K562 (cell line): ENCODE measurements around the gene USP17L5. TPM values are rescaled to one million over a fixed set of nuclear protein-coding genes. Genes with fewer than 3 reads are reported as not detected.
"Not testable (repeated sequence)": the region's sequence is repeated elsewhere in the genome, so short reads cannot be mapped to it uniquely, and the experiment has no call there.

ENCODE experiments used
- ATAC-seq: fragments of 200-7000 bp; cut with Tn5 transposase; 3 replicates; pipeline ENCODE4 v1.9.1; 2020; ENCODE audit warnings: moderate library complexity
- BruUV-seq: library from RNA; stranded (reverse); fragments of 400-500 nt; replicated peaks from 2 replicates; lab custom pipeline; 2021; lab: Mats Ljungman, UMichigan
- CTCF ChIA-PET: fragments of 300-600 bp; formaldehyde crosslinking; extraction: SDS; loops from one replicate; lab custom pipeline; 2021; ENCODE audit warnings: low intra/inter-chr PET ratio; lab: Yijun Ruan, JAX
- POLR2A ChIA-PET: fragments of 300-600, 350-650 bp; sonication (Branson Sonifier 250); formaldehyde crosslinking; extraction: SDS; loops from one replicate; lab custom pipeline; 2021; ENCODE audit warnings: antibody characterized with exemption, inconsistent platforms; lab: Yijun Ruan, JAX
- DNase-seq, 4 experiments: peaks; one replicate each; pipeline versions ENCODE4 v3.0.0 to v3.0.0-alpha.2; 2011 to 2018; ENCODE audit warnings: low spot score in 3 of 4, mixed read lengths in 3 of 4; ENCODE audit errors: extremely low read depth in 1 of 4
- FAIRE-seq: peaks from 2 replicates; lab custom pipeline; 2011; peaks lifted over from hg19 to GRCh38; lab: Jason Lieb, UNC
- H2AFZ ChIP-seq: 2 replicates; pipeline ENCODE4 v1.6.0; 2011; ENCODE audit warnings: low read depth, low read length, control low read depth, inconsistent platforms
- H3K27ac ChIP-seq: fragments of 200-600 bp; 3 replicates; pipeline ENCODE4 v1.8.0; 2011; ENCODE audit warnings: low read depth, mild to moderate bottlenecking, control low read depth, inconsistent platforms, low read length, moderate library complexity, mixed read lengths; ENCODE audit errors: extremely low read depth
- H3K27me3 ChIP-seq, 2 experiments: fragments of 300-600 bp in 1 of 2; 2 replicates in 1 of 2; 3 replicates in 1 of 2; pipeline versions ENCODE4 v1.6.0 to v1.8.0; 2011; ENCODE audit warnings: inconsistent platforms in 2 of 2, low read length in 2 of 2, mild to moderate bottlenecking in 1 of 2, mixed read lengths in 1 of 2, moderate library complexity in 1 of 2; ENCODE audit not compliant: control insufficient read depth in 2 of 2, insufficient read depth in 2 of 2
- H3K36me3 ChIP-seq: fragments of 300-600 bp; 3 replicates; pipeline ENCODE4 v1.8.0; 2011; ENCODE audit warnings: mild to moderate bottlenecking, low read length, inconsistent platforms; ENCODE audit not compliant: control insufficient read depth, insufficient read depth
- H3K4me1 ChIP-seq, 2 experiments: fragments of 200-600 bp in 1 of 2; replicated peaks in 1 of 2; 2 replicates in 1 of 2; 3 replicates in 1 of 2; pipeline versions ENCODE4 v1.5.1 to v1.8.0; 2011; ENCODE audit warnings: inconsistent platforms in 2 of 2, low read length in 2 of 2, mild to moderate bottlenecking in 1 of 2, mixed read lengths in 1 of 2, moderate library complexity in 1 of 2; ENCODE audit not compliant: control insufficient read depth in 2 of 2, insufficient read depth in 2 of 2
- H3K4me2 ChIP-seq: 2 replicates; pipeline ENCODE4 v1.6.1; 2011; ENCODE audit warnings: low read length, control low read depth, inconsistent platforms, mixed read lengths; ENCODE audit not compliant: insufficient read depth
- H3K4me3 ChIP-seq: fragments of 200-600 bp; sonication (generic), shearing (Covaris generic); 2 replicates; pipeline ENCODE4 v1.5.1; 2016; ENCODE audit warnings: control low read depth, inconsistent platforms
- H3K79me2 ChIP-seq: fragments of 200-600 bp; 3 replicates; pipeline ENCODE4 v1.8.0; 2011; ENCODE audit warnings: low read length, inconsistent platforms; ENCODE audit not compliant: control insufficient read depth, insufficient read depth
- H3K9ac ChIP-seq, 2 experiments: 2 replicates each; pipeline versions ENCODE4 v1.6.0 to v1.6.1; 2011; ENCODE audit warnings: low read depth in 2 of 2, low read length in 2 of 2, control low read depth in 1 of 2, inconsistent platforms in 1 of 2, mild to moderate bottlenecking in 1 of 2, mixed read lengths in 1 of 2; ENCODE audit not compliant: insufficient read depth in 1 of 2
- H3K9me1 ChIP-seq: one replicate; pipeline ENCODE4 v1.6.0; 2011; ENCODE audit warnings: inconsistent platforms, mild to moderate bottlenecking, low read length, moderate library complexity; ENCODE audit not compliant: control insufficient read depth, insufficient read depth
- H3K9me3 ChIP-seq: replicated peaks from 2 replicates; pipeline ENCODE4 v1.5.1; 2011; ENCODE audit warnings: low read depth, low read length, inconsistent platforms; ENCODE audit not compliant: control insufficient read depth, insufficient read depth
- H4K20me1 ChIP-seq: replicated peaks from 2 replicates; pipeline ENCODE4 v1.6.1; 2011; ENCODE audit warnings: low read length, inconsistent platforms, mixed read lengths; ENCODE audit not compliant: control insufficient read depth, insufficient read depth
- NRF1 ChIP-seq, 2 experiments: fragments of 450-650 bp; IDR thresholded peaks in 1 of 2; conservative IDR thresholded peaks in 1 of 2; 2 replicates each; pipeline ENCODE4 v1.6.1; 2014; ENCODE audit warnings: mild to moderate bottlenecking in 2 of 2
- RAD21 ChIP-seq, 2 experiments: fragments of 250-450 bp in 1 of 2; fragments of 450-650 bp in 1 of 2; sonication (Bioruptor Pico) in 1 of 2; formaldehyde crosslinking in 1 of 2; IDR thresholded peaks in 1 of 2; conservative IDR thresholded peaks in 1 of 2; 2 replicates each; pipeline versions ENCODE4 v1.4.0 to v1.8.0; 2020 to 2022; ENCODE audit warnings: mild to moderate bottlenecking in 2 of 2, moderate library complexity in 1 of 2
- REST ChIP-seq, 2 experiments: fragments of 450-650 bp; formaldehyde crosslinking in 1 of 2; IDR thresholded peaks; 2 replicates each; pipeline versions ENCODE4 v1.4.0 to v1.6.1; 2014 to 2020; ENCODE audit warnings: mild to moderate bottlenecking in 2 of 2, borderline replicate concordance in 1 of 2, low read depth in 1 of 2
- SRF ChIP-seq, 2 experiments: fragments of 250-450, 450-650 bp in 1 of 2; sonication (Bioruptor Pico) in 1 of 2; sonication (generic) in 1 of 2; formaldehyde crosslinking; IDR thresholded peaks; 2 replicates each; pipeline versions ENCODE4 v1.5.0 to v1.5.1; 2020 to 2022; ENCODE audit warnings: mild to moderate bottlenecking in 1 of 2, missing genetic modification reagents in 1 of 2
- WGBS: fragments of 100-300 bp; shearing (Covaris generic); methylation state at CpG from one replicate; pipeline ENCODE4 v1.1.6; 2016; ENCODE audit warnings: low coverage, mixed read lengths; ENCODE audit not compliant: insufficient coverage; ENCODE audit errors: missing lambda C conversion rate; 5-methylcytosine and 5-hydroxymethylcytosine counted together
- in situ Hi-C: fragments of 300-500 bp; cut with MboI; formaldehyde crosslinking; loops from 4 replicates; pipeline ENCODE4 v1.15.0; 2018; ENCODE audit warnings: inconsistent platforms, mixed read lengths
- intact Hi-C: fragments of 100-400 bp; cut with micrococcal nuclease; formaldehyde crosslinking; loops from 2 replicates; pipeline ENCODE4 v1.14.2; 2022
- polyA plus RNA-seq, 8 experiments: library from polyadenylated mRNA; depleted of rRNA in 4 of 8; stranded (reverse) in 5 of 8; unstranded in 3 of 8; fragments of >200 nt; fragmentation: Nextera tagmentation in 2 of 8; fragmentation: Illumina TruSeq in 1 of 8; extraction: Ambion mirVana in 2 of 8; extraction: Trizol in 1 of 8; gene quantifications; 2 replicates each; pipeline versions ENCODE4 v1.2.1 to v1.2.3, GENCODE V29; 2011 to 2014; ENCODE audit warnings: inconsistent platforms in 1 of 8, missing spikeins in 1 of 8
- total RNA-seq, 7 experiments: library from RNA; depleted of rRNA in 6 of 7; stranded (reverse); fragments of >200 nt in 6 of 7; fragmentation: Illumina TruSeq in 2 of 7; extraction: Trizol in 2 of 7; gene quantifications; 2 replicates each; pipeline versions ENCODE4 v1.2.1 to v1.2.3, GENCODE V29; 2011 to 2021; ENCODE audit warnings: low replicate concordance in 1 of 7
- TF ChIP-seq, protein P1 (sequence below), 3 experiments: IDR thresholded peaks in 2 of 3; conservative IDR thresholded peaks in 1 of 3; 2 replicates each; pipeline ENCODE4 v1.5.1; 2011 to 2012; ENCODE audit warnings: low read length in 3 of 3, mild to moderate bottlenecking in 3 of 3, control low read depth in 2 of 3, improper control_type of control experiment in 1 of 3, inconsistent platforms in 1 of 3, low read depth in 1 of 3, mixed read lengths in 1 of 3, moderate library complexity in 1 of 3; ENCODE audit not compliant: insufficient read depth in 2 of 3

USP17L5 gene
- total and polyA plus RNA-seq, 9 of the 15 experiments (the other 6 are each of a cell fraction or from before 2014, with no cell fraction given): not detected

- CTCF ChIA-PET: interaction anchor here (1.1 kb wide), 1 partner anchor 378 kb away, joined by 5 read pairs; no protein-coding TSS in a partner anchor
- peak; percentile 2 to 32 (median 24) for DNase-seq
- H3K27me3 ChIP-seq; H3K9me1 ChIP-seq; H3K27ac ChIP-seq; H3K9me3 ChIP-seq; intact Hi-C loops; H3K79me2 ChIP-seq; BruUV-seq; H3K4me1 ChIP-seq; POLR2A ChIA-PET; H4K20me1 ChIP-seq; FAIRE-seq; H3K36me3 ChIP-seq; TF ChIP-seq REST (CRISPR knock-in tag; IDR thresholded peaks at IDR 0.05; ENCODE audit: low read depth): not testable (repeated sequence)
- Histone ChIP-seq H2AFZ (peak overlapping the region; percentile 72; the same call in 1 of the 2 replicates), H3K4me2 (peak overlapping the region; percentile 25; the same call in 1 of the 2 replicates), H3K9ac (peak overlapping the region in 1 of 2 experiments; percentile 35; a peak in 1 of 4 replicates), H3K4me3 (peak overlapping the region; percentile 26; the same call in 1 of the 2 replicates)
- 33% methylated on average over 6 of the region's 36 CpGs for WGBS
- in situ Hi-C loops: loop anchor here (10.0 kb wide), 1 partner anchor 56 kb away; the partner anchor contains the start of genes USP17L24 and USP17L25
- peak; percentile 64; the same call in 2 of the 3 replicates for ATAC-seq
- TF ChIP-seq NRF1 (conservative IDR thresholded peaks at IDR 0.05 in 1 of 2, IDR thresholded peaks at IDR 0.05 in 1 of 2): peak; percentile 86 to 88
- peak in 1 of 2 experiments; percentile 60; a peak in 1 of 4 replicates for TF ChIP-seq SRF (CRISPR knock-in tag; IDR thresholded peaks at IDR 0.05)
- TF ChIP-seq REST (IDR thresholded peaks at IDR 0.05; ENCODE audit: borderline replicate concordance): peak; percentile 40; the same call in 1 of the 2 replicates
- TF ChIP-seq, protein P1, sequence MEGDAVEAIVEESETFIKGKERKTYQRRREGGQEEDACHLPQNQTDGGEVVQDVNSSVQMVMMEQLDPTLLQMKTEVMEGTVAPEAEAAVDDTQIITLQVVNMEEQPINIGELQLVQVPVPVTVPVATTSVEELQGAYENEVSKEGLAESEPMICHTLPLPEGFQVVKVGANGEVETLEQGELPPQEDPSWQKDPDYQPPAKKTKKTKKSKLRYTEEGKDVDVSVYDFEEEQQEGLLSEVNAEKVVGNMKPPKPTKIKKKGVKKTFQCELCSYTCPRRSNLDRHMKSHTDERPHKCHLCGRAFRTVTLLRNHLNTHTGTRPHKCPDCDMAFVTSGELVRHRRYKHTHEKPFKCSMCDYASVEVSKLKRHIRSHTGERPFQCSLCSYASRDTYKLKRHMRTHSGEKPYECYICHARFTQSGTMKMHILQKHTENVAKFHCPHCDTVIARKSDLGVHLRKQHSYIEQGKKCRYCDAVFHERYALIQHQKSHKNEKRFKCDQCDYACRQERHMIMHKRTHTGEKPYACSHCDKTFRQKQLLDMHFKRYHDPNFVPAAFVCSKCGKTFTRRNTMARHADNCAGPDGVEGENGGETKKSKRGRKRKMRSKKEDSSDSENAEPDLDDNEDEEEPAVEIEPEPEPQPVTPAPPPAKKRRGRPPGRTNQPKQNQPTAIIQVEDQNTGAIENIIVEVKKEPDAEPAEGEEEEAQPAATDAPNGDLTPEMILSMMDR (IDR thresholded peaks at IDR 0.05 in 2 of 3, conservative IDR thresholded peaks at IDR 0.05 in 1 of 3; ENCODE audit: insufficient read depth in 2 of 3, low read depth in 1 of 3, low read length in 3 of 3): peak in 2 of 3 experiments; percentile 30 to 49; a peak in 2 of 6 replicates
- peak in 1 of 2 experiments; percentile 61; a peak in 3 of 4 replicates for TF ChIP-seq RAD21 (CRISPR knock-in tag; conservative IDR thresholded peaks at IDR 0.05 in 1 of 2, IDR thresholded peaks at IDR 0.05 in 1 of 2)
These were observed 41.9 kb downstream of the USP17L5 start for GRCh38 chr4:9381012-9381534.
